Inferior parietal cortex (tissue), 1 donor: ENCODE measurements around the gene ARHGAP6.
"Not testable (repeated sequence)": the region's sequence is repeated elsewhere in the genome, so short reads cannot be mapped to it uniquely, and the experiment has no call there.

Experiments used
- DNase-seq: peaks from one replicate; pipeline ENCODE4 v3.0.0-alpha.2; 2016; ENCODE audit errors: extremely low spot score

ARHGAP6 gene

DNA sequence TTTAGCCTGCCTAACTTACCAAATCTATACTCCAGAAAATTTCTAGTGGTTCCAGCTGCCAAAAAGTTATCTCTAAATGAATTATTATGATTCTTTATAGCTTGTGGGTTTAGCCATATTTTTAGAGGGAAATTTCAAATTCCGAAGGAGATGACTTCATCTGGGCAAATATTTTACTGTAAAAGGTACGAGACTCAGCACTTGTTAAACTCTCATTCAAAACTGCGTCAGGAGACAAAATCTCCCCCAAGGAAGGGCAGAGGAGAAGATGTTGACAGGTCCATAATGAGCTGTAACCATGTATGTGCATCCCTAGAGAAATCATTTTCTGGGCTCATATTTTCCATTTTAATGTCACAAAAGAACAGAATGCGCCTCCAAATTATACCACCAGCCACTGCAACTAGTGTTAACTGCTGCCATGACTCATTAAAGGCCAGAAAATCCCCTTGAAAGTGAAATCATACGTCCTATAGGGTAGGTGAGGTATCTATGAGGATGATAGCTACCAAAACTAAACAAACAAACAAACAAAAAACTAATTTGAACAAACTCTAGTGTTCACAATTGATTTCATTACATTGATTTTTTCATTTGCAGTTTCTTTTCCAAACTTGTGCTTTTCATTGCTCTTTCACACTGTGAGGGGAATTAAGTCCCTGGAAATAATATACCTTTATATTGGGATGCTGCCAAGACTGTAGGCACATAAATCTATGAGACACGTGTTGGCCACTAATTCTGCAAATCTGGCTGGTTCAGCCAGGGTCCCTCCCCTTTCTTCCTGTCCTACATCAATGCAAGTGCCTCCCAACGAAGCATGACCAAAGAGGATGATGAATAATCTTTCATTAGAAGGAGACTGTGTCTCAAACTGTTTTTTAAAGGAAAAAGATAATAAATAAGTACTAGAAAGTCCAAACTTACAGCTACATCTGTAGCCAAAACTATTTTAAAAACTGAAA lies 85.8 kb downstream of the ARHGAP6 start:
- no peak for DNase-seq

DNA sequence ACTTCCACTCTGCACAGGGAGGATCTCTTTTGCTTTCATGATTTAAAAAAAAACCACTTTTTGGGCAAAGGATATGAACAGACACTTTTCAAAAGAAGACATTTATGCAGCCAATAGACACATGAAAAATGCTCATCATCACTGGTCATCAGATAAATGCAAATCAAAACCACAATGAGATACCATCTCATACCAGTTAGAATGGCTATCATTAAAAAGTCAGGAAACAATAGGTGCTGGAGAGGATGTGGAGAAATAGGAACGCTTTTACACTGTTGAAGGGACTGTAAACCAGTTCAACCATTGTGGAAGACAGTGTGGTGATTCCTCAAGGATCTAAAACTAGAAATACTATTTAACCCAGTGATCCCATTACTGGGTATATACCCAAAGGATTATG lies 87.4 kb downstream of the ARHGAP6 start:
- not testable (repeated sequence) for DNase-seq

DNA sequence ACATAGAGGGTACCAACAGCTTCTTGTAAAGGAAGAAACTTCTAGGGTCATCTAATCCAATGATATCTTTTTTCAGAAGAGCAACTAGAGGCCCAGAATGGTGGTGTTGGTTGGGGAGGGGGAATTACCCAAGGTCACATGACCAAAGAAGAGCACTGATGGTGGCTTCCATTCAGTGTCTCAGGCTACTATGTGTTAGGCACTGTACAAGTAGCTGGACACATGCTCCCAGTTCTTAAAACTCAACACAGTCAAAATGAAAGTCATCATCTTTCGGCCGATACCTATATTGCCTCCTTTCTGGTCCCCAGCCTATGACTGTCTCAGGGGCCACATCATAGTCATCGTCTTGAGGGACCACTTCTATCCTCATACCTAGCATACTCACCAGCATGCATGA lies 88.1 kb downstream of the ARHGAP6 start:
- DNase-seq = no peak

DNA sequence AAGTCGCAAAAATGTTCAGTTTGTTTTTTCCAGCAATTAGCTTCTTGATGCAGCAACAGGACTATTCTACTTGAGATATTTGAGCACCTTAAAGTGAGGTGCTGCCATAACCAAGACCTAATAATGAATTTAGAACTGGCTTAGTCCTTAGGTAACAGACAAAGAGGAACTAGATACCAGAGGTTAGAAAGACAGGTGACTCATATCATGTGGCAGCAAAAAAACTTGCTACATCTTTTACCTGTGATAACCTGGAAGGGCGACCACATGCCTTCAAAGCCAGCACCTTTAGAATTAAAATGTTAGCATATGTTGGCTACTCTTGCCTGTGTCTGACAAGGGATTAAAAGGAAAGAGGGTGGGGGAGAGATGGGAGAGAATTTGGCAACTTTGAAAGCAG lies 90.4 kb downstream of the ARHGAP6 start:
- no peak for DNase-seq

DNA sequence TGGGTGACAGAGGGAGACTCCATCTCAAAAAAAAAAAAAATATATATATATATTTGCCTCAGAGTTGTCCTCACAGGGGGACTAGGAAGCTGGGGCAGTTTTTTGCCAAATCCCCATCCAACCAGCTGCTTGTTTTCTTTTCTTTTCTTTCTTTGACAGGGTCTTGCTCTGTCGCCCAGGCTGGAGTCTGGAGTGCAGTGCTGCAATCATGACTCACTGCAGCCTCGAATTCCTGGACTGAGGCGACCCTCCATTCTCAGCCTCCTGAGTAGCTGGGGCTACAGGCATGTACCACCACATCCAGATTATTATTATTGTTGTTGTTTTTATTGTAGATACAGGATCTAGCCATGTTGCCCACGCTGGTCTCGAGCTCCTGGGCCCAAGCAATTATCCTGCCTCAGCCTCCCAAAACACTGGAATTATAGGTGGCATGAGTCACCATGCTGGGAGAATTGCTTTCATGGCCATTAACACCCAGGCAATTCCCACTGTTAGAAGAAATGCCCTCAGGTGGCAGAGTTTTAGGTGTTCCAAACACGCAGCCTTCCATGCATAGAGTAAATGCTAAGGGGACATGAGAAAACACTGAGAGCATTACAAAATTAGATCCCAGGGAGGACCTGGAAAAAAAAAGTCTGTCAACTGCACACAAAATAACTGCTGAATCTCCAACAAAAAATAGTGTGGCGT lies 98.0 kb downstream of the ARHGAP6 start:
- no peak for DNase-seq

DNA sequence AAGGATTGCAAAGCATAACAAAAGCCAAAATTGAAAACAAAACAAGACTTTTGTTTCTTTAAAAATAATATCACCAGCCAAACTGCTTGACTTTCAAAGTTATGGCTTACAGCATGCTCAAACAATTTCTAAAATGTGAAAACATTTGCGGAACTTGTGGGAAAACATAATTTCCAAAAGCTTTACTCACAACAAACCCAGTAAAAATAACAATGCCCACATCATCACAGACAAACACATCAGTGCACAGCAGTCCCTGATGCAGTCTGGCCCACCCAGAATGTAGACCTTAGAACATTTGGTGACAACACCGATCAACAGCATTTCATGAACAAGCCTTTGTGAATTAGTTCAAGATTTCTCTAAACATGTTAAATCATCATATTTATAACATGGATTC lies 98.9 kb downstream of the ARHGAP6 start:
- DNase-seq = no peak

DNA sequence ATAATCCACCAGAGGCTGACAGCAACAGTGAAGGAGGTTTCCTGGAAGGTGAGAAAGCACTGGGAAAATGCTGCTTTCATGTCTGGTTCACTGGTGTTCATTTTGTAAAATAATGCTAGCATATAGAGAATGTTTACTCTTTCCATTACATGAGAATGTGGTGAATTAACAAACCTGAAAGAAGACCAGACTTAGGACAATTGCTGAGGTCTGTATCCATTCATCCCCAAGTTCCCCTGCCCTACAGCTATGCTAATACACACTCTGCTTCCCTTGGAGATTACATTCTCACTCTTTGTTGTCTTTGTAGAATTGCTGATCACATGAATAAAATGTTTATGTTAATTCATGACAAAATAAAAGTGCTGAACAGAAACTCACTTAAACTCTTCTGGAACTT lies 99.5 kb downstream of the ARHGAP6 start:
- no peak for DNase-seq

DNA sequence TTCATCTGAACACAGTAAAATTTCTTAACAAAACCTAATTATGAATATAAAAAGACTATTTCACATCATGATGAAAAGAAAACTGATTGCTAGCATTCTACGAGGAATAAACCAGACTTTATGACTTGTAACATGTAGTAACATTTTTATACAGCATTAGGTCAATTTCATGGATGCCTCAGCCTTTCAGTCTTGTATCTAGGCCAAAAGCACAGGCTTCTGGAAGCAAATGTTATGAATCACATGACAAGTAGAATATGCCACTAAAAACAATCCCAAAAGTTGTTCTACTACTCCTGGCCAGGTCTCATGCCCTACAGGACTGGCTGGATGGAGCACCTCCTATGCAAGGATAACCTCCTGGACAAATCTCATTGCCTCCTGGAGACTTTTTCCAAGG lies 101.2 kb downstream of the ARHGAP6 start:
- no peak for DNase-seq

DNA sequence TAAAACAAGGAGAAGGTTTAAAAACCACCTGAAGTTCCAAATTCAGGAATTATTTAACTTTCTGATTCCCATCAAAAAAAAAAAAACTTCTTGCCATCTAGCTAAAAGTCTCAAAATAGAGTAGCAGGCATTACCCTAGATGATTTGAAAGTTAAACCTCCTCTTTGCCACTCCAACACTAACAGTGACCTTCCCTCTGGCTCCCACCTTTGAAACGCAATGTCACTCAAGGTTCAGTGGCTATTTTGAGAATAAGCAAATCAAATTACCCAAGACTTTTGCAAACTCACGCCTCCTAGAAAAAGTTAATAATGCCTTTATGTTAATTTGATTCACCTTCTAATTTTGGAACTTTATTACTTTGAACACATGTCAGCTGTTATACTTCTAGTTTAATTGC lies 103.2 kb downstream of the ARHGAP6 start:
- no peak for DNase-seq

DNA sequence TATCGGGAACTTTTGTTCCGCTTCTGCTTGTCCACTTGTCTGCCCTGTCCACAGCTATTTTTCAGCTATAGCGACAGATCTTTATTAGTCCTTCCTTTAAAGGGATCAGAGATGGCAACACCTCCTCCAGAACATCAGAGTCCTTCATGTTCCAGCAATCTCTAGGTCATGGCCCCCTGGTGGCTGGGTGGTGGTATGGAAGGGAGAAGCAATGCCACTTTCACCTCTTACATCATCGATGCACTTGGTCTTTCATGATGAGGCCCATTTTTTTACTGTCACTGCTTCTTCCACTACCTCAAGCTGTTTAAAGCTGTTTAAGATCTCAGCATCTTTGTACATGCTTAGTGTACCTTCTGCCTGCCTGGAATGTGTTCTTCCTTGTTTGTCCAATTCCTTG lies 106.7 kb downstream of the ARHGAP6 start:
- DNase-seq = no peak

DNA sequence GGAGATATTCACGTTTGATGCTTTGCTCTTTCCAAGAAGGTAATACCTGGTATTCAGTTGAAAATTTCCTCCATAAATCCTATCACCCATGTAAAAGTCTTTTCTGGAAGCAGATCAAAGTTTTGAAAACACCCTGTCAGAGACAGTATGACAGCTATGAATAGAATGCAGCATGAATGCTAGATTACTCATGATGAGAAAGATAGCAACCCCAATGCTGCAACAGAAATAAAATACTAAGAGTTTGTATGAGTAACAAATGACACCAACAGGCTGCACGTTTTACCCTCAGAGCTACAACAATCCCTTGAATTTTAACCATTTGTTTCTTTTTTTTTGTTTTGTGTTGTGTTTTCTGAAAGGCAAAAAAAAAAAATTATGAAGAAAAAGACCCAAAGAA lies 108.6 kb downstream of the ARHGAP6 start:
- no peak for DNase-seq

DNA sequence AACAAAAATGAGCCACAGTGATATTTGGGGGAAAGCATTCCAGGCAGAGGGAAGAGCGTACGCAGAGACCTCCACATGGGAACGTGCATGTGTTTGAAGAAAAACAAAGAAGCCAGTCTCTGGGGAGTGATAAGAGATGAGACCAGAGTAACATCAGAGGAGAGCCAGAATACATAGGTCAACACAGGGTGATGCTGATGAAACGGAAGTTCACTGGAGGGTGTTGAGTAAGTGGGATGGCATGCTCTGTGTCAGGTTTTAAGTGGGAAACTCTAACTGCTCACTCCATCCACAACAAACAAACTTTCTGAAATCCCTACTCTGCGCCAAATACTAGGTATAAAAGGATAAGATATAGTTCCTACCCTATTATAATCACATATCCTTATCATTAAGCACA lies 110.0 kb downstream of the ARHGAP6 start:
- no peak for DNase-seq

DNA sequence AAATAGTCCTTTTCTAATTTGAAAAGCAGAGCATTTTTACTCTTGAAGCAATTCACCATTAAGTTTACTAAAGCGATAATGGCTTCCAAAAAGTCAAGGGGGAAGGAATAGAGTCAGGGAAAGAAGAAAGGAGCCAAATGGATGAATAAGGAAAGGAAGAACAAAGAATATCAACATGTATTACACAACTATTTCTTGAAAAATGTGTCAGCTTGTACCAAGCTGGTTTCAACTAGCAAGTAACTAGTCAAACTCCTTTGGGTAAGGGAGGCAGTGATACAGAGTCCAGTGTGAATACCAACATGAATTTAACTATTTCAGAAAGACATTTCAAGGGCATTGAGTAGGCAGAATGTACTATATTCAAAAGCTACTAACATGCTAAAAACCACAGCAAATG lies 112.1 kb downstream of the ARHGAP6 start:
- no peak for DNase-seq

DNA sequence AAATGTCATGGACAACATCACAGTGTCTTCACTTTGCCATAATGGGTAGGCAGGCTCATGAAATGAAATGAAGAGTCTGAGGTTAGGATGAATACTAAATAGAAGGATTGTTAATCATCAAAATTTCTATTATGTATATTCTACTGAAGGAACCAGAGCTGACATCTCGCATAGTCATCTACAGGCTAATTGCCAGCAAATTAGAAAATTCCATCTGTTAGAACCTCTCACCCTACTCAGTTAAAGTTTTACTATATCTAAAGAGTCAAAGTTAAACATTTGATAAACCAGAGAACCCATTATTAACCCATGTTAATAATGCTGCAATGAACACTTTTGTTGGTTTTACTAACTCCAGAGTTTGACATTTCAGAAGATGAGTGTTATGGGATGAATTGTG lies 114.6 kb downstream of the ARHGAP6 start:
- no peak for DNase-seq

DNA sequence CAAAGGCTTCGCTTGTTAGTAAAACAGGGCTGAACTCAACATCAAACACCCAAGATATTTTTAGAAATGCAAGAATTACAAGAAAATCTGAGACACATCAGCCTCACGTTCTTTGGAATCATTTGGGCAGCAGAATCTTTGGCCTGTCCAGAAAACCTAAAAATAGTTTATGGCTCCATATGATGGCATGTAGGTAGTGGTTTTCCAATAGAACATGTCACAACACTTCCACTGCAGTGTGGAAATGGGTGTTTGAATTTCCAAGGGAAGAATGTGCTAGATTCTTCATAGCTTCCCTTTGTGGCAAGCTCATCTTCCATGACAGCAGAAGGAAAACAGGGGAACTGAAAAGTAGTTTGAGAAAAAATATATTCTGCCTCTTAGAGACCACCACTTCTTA lies 118.8 kb downstream of the ARHGAP6 start:
- no peak for DNase-seq

DNA sequence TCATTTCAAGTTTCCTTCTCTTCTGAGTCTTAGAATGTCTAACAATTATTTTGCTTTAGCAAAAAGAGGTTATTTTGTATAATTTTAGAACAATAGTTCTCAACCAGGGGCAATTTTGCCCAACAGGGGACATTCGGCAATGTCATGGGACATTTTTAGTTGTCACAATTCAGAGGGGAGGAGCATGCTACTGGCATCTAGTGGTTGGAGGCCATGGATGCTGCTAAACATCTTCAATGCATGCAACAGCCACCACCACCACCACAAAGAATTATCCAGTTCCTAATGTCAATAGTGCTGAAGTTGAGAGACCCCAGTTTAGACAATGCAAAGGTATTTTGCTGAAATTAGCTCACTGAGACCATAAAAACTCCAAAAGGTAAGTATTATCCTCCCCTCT lies 122.5 kb downstream of the ARHGAP6 start:
- DNase-seq = no peak

DNA sequence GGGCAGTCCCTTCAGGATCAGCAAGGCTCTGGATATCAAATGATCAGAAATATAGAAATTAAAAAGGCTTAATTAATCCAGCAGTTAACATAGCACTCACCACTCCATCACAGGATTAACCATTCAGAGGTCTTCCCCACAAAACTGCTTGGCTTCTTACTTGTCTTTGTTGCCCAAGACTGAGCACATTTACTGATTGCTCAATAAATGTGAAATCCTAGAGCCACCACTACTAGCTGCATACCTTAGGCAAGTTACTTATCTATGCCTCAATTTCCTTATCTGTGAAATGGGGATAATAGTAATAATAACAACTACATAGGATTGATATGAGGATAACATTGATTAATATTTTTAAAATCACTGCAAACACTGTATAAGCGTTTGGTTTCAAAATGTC lies 124.2 kb downstream of the ARHGAP6 start:
- DNase-seq = no peak

DNA sequence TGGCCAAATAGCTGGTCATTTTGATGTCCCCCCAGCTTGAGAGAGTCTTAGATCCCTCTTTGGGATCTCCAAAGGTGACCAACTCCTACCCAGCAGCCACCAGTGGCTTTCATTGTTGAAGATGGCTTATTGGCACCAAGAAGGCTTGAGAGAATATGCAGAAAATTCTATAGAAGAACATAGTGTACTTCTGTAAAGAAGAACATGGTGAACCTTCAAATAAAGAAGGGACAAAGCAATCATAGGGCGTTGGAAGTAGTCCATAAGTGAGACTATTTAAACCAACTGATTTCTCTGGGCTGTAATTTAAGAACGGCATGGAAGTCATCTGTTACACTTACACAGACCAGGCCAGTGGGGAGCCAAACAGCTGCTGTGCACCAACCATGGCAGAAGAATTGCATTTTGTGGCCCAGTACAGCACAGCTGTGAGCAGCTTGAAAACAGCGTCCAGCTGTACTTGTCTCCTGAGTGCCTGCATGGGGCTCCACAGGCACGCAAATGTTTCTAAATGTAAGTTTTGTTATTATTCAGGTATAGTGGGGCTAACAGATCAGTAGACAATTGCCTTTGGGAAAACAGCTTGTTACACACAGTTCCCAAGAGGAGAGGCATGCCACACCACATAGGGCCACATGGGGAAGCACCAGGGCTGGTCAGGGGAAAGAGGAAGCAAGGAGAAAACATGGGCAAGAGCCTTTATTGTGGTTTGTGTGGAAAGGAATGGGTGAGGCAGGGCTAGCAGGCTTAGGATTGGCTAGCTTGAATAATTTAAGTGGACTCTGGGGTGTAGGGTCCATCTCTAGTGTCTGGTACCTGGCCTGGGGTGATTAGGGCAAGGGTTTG lies 125.0 kb downstream of the ARHGAP6 start:
- no peak for DNase-seq

DNA sequence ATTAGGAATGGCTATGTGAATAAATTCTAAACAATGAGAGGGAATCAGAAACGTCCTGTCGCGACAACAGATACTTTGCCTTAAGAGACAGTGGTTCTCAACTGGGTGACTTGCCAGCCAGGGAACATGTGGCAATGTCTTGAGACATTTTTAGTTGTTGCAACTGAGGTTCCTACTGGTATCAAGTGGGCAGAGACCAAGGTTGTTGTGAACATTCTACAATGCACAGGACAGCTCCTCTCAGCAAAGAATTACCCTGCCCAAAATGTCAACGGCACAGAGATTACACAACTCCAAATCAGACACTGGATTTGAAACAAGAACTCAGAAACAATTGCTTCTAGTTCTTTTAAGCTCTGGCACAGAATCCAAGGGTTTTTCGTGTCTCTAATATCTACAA lies 128.6 kb downstream of the ARHGAP6 start:
- DNase-seq = no peak

DNA sequence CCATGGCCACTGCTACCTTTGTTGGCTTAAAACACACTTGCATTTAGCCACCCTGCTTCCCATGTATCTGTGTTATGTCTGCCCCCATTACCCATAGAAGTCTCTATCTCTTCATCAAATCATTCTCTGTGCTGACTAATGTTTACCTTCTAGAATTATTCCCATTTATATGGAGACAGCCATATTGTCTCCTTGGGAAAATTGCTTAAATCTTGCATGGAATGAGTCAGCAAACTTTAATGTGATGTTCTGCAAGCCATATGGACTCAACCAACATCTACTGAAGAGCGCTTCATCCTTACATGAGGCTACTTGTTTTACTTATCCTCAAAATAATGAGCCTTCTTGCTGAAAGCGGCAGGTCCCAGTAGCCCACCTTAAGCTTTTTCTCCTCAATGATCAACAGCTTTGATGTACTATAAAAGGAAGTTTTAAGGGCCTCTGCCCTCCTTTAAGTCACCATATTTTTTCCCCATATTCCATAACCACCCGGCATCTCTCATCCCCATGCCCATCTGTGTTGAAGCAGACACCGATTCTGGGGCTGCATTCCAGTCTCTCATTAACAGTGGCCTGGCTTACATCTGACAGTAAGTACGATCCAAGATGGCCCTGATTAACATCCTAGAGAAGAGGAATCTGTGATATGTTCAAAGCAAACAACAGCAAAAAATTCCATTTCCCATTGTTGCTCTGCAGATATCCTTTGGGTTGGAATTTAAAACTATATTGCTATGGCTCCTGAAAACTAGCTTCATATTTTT lies 130.4 kb downstream of the ARHGAP6 start:
- no peak for DNase-seq

DNA sequence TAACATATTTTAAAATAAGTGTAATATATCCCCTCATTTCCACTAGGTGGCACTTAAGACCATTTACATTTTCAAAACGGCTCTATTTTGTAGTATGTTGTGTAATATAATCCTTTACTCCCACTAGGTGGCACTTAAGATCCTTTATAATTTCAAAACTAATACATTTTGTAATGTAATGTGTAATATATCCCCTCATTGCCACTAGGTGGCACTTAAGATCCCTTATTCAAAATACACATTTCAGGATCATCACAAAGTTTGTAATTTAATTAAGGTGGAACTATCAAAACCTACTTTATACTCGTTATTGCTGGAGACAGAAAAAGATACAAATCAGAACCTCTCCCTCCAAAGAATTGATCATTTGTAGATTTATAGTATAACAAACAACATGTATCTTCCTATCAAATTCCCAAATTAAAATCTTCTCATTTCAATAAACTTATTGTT lies 132.5 kb downstream of the ARHGAP6 start:
- DNase-seq = peak; percentile 68
